Measurements from ENCODE around the gene AZU1. TPM values are rescaled to one million over a fixed set of nuclear protein-coding genes. Genes with fewer than 3 reads are reported as not detected.

The AZU1 gene
- total and polyA plus RNA-seq, 2 of the 8 experiments (the other 6 are each of a cell fraction or from before 2014, with no cell fraction given): 0.80 to 1.3 TPM

DNA sequence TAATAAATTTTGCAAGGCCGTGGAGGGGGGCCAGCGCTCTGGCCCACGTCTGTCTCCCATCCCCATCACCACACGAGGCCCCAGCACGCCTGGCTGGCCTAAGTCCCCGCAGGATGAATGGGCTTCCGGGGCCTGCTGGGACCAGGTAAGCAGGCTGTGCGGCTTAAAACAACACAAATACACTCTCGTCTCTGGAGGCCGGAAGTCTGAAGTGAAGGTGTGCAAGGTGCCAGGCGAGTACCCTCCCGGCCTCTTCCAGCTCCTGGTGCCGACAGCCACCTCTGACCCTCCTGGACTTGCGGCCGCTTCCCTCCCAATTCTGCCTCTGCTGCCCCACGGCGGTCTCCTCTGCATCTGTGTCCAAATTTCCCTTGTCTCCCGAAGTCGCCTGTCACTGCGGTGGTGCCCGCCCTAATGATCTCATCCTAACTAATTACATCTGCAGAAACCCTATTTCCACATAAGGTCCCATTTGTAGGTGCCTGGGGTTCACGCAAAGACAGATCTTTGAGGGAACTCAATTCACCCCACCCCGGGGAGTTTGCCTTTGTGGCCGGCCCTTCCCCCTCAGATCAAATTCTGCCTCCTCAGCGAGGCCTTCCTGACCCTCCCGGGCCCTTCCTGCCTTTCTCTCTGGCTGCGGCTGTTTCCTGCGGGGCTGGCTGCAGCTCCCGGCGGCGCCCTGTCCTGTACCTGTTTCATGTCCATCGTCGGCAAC lies 38.5 kb upstream of the AZU1 start:
- Histone ChIP-seq H4K8ac (ENCODE audit: extremely low read depth, insufficient read depth, low read length) (peak overlapping the region; percentile 63), H2BK120ac (replicated peaks; ENCODE audit: low read depth, low read length) (no peak overlapping the region), H3K18ac (ENCODE audit: extremely low read depth, low read length) (peak overlapping the region; percentile 25), H2BK12ac (ENCODE audit: low read depth, low read length) (peak overlapping the region; percentile 97; the same call in 1 of the 2 replicates), H3K27ac (ENCODE audit: low read depth, low read length) (peak overlapping the region; percentile 42; the same call in 1 of the 2 replicates), H3K4me2 (ENCODE audit: insufficient read depth in 1 of 2, low read depth in 2 of 2, low read length in 2 of 2) (peak overlapping the region; percentile 23 to 56; a peak in 3 of 4 replicates), H3K27me3 (replicated peaks in 1 of 4; ENCODE audit: control insufficient read depth in 3 of 4, extremely low read depth in 1 of 4, insufficient read depth in 3 of 4, low read length in 3 of 4) (no peaks in the 10 kb centered on the region), H2AFZ (ENCODE audit: low read length) (no peak overlapping the region), H3K36me3 (ENCODE audit: control insufficient read depth in 2 of 4, insufficient read depth in 4 of 4, low read length in 3 of 4) (no peaks in the 10 kb centered on the region), H3K79me1 (ENCODE audit: low read depth, low read length) (no peaks in the 10 kb centered on the region; the same call in 1 of the 2 replicates), H3K23me2 (ENCODE audit: low read depth, low read length) (no peaks in the 10 kb centered on the region), H4K91ac (replicated peaks; ENCODE audit: insufficient read length, low read length) (peak overlapping the region; percentile 94), H4K5ac (ENCODE audit: insufficient read length, low read depth, low read length) (peak overlapping the region; percentile 45), H3K79me2 (ENCODE audit: control insufficient read depth in 1 of 2, insufficient read depth in 2 of 2, low read length in 2 of 2) (peaks cover 0 to 2% of the 10 kb centered on the region in 2 experiments; a peak in 2 of 4 replicates), H2BK5ac (ENCODE audit: low read depth, low read length) (peak overlapping the region; percentile 84), H3K23ac (ENCODE audit: insufficient read length) (no peak overlapping the region), H3K4me3 (ENCODE audit: extremely low read depth in 1 of 4, insufficient read depth in 2 of 4, low read depth in 3 of 4, low read length in 4 of 4) (no peak overlapping the region), H2BK20ac (ENCODE audit: low read length) (no peak overlapping the region), H3K56ac (replicated peaks; ENCODE audit: insufficient read length, low read depth, low read length) (no peak overlapping the region), H2AK5ac (ENCODE audit: low read depth, low read length) (0 out of 2 replicates have a peak overlapping the region, but pooled peaks have one; percentile 32), H2BK15ac (ENCODE audit: low read length) (no peak overlapping the region), H3K4ac (replicated peaks; ENCODE audit: insufficient read length, low read depth, low read length) (peak overlapping the region; percentile 75), H3K4me1 (replicated peaks in 1 of 4; ENCODE audit: control insufficient read depth in 3 of 4, insufficient read depth in 4 of 4, low read length in 3 of 4) (peaks cover 0 to 36% (median 16%) of the 10 kb centered on the region in 4 experiments; a peak in 6 of 7 replicates), H3K14ac (ENCODE audit: insufficient read length) (no peak overlapping the region), H4K20me1 (replicated peaks in 1 of 2; ENCODE audit: control insufficient read depth in 1 of 2, insufficient read depth in 2 of 2, low read length in 2 of 2) (no peaks in the 10 kb centered on the region), H3K9me3 (ENCODE audit: insufficient read depth in 2 of 2, low read depth in 1 of 2, low read length in 1 of 2) (no peaks in the 10 kb centered on the region), H3K9ac (replicated peaks in 1 of 4; ENCODE audit: extremely low read depth in 1 of 4, low read depth in 3 of 4, low read length in 3 of 4) (no peak overlapping the region; a peak in 1 of 7 replicates)
- CTCF ChIA-PET (ENCODE audit: partially characterized antibody): interaction anchor here (0.5 to 5.2 kb wide), 6 partner anchors 10 to 47 kb away, joined by 3 to 23 read pairs (median 4); no protein-coding TSS in a partner anchor
- POLR2A ChIA-PET (ENCODE audit: partially characterized antibody): interaction anchor here (0.7 to 5.8 kb wide), 11 partner anchors 8 to 195 kb away, joined by 3 to 85 read pairs (median 4); partner anchors contain the start of genes PTBP1 and WDR18
- 40% methylated on average over 28 of the region's 33 CpGs; no CpG with 5 or more reads in 1 of the 2 experiments for WGBS, 2 experiments (ENCODE audit: extremely low coverage in 1 of 2, insufficient coverage in 1 of 2, insufficient read length in 1 of 2, insufficient replicate concordance in 2 of 2, low coverage in 1 of 2, low lambda C conversion rate in 2 of 2, missing lambda C conversion rate in 1 of 2)
- peak in 1 of 2 experiments; percentile 74 for DNase-seq (ENCODE audit: low read depth in 1 of 2, low spot score in 2 of 2)
- FAIRE-seq: no peak
- TF ChIP-seq CBX8 (IDR thresholded peaks at IDR 0.05; ENCODE audit: borderline replicate concordance, low read depth, low read length) (no peak), ZNF274 (IDR thresholded peaks at IDR 0.05; ENCODE audit: borderline replicate concordance, extremely low read depth, low read length) (no peak), RAD21 (IDR thresholded peaks at IDR 0.05 in 1 of 2, conservative IDR thresholded peaks at IDR 0.05 in 1 of 2; ENCODE audit: low read depth in 2 of 2, low read length in 2 of 2) (peak in 1 of 2 experiments; percentile 14; a peak in 1 of 4 replicates), RXRA (IDR thresholded peaks at IDR 0.05; ENCODE audit: insufficient read depth, low read depth, low read length) (no peak), TEAD4 (IDR thresholded peaks at IDR 0.05; ENCODE audit: low read depth, low read length) (no peak), MAFK (IDR thresholded peaks at IDR 0.05; ENCODE audit: low read depth, low read length) (peak; percentile 10; the same call in 1 of the 2 replicates), TAF1 (IDR thresholded peaks at IDR 0.05; ENCODE audit: low read depth, low read length) (peak; percentile 49; the same call in 1 of the 2 replicates), SRF (IDR thresholded peaks at IDR 0.05; ENCODE audit: low read depth, low read length) (no peak), TAF7 (optimal IDR thresholded peaks at IDR 0.05; ENCODE audit: borderline replicate concordance, low read depth, low read length) (no peak), POLR2A (IDR thresholded peaks at IDR 0.05; ENCODE audit: control extremely low read depth in 1 of 2, low read depth in 2 of 2, low read length in 2 of 2) (no peak)
- TF ChIP-seq, protein P1, sequence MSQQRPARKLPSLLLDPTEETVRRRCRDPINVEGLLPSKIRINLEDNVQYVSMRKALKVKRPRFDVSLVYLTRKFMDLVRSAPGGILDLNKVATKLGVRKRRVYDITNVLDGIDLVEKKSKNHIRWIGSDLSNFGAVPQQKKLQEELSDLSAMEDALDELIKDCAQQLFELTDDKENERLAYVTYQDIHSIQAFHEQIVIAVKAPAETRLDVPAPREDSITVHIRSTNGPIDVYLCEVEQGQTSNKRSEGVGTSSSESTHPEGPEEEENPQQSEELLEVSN (IDR thresholded peaks at IDR 0.05): peak; percentile 47; the same call in 1 of the 2 replicates
